Measurements from ENCODE around the gene SFMBT1.

GRCh38 chr3:53026382-53027162 lies 19.3 kb downstream of the SFMBT1 start:
- TF ChIP-seq CTCF (conservative IDR thresholded peaks at IDR 0.05 in 1 of 2, IDR thresholded peaks at IDR 0.05 in 1 of 2; ENCODE audit: low read depth in 1 of 2, low read length in 2 of 2), result no peak
- no peak for TF ChIP-seq EZH2 (IDR thresholded peaks at IDR 0.05; ENCODE audit: low read length, missing control alignments)
